Vagina (tissue), 2 donors: ENCODE data around the gene PDZD7. TPM values are rescaled to one million over a fixed set of nuclear protein-coding genes. Genes with fewer than 3 reads are reported as not detected.

Source experiments
- DNase-seq, 2 donors: peaks; one replicate each; pipeline ENCODE4 v3.0.0-alpha.2; 2017; ENCODE audit errors: extremely low spot score in 2 of 2
- H3K27ac ChIP-seq: fragments of 200-600 bp; sonication (generic); one replicate; pipeline ENCODE4 v1.5.1; 2019
- H3K27me3 ChIP-seq: fragments of 200-600 bp; sonication (generic); one replicate; pipeline ENCODE4 v1.5.1; 2019
- H3K36me3 ChIP-seq, 2 donors: fragments of 200-600 bp; sonication (generic); one replicate each; pipeline ENCODE4 v1.5.1; 2017 to 2019
- H3K4me1 ChIP-seq: fragments of 200-600 bp; sonication (generic); one replicate; pipeline ENCODE4 v1.5.1; 2019
- H3K4me3 ChIP-seq, 2 donors: fragments of 200-600 bp; sonication (generic); 1 replicate in 1 of 2; 2 replicates in 1 of 2; pipeline ENCODE4 v1.5.1; 2016 to 2019
- H3K9me3 ChIP-seq: fragments of 200-600 bp; sonication (generic); one replicate; pipeline ENCODE4 v1.5.1; 2019
- CTCF ChIP-seq, 3 experiments: fragments of 450-650 bp in 2 of 3; fragments of 200-600 bp in 1 of 3; sonication (generic) in 1 of 3; IDR thresholded peaks; one replicate each; pipeline ENCODE4 v1.5.1; 2017 to 2019; ENCODE audit warnings: antibody characterized with exemption in 3 of 3, mild to moderate bottlenecking in 2 of 3, moderate library complexity in 2 of 3
- POLR2A ChIP-seq, 2 donors: fragments of 450-650 bp; IDR thresholded peaks; one replicate each; pipeline ENCODE4 v1.6.1; 2017; ENCODE audit warnings: antibody characterized with exemption in 2 of 2, mild to moderate bottlenecking in 2 of 2, moderate library complexity in 2 of 2
- POLR2AphosphoS5 ChIP-seq, 2 donors: sonication (generic); formaldehyde crosslinking; IDR thresholded peaks; one replicate each; pipeline ENCODE4 v1.9.0; 2017; ENCODE audit warnings: antibody characterized with exemption in 2 of 2, mild to moderate bottlenecking in 2 of 2, low read depth in 1 of 2; ENCODE audit not compliant: insufficient read depth in 1 of 2
- intact Hi-C: fragments of 100-400 bp; cut with DNase I; formaldehyde crosslinking; loops from one replicate; pipeline ENCODE4 v1.15.1; 2023
- total RNA-seq: library from RNA; depleted of rRNA; stranded (reverse); fragments of >200 nt; gene quantifications from one replicate; pipeline ENCODE4 v1.2.3, GENCODE V29; 2016

PDZD7 gene
- total RNA-seq, 1 donor from 2014 or later = 1.5 TPM

GRCh38 chr10:101002456-101002855 lies 28.5 kb downstream of the PDZD7 start:
- DNase-seq = no peak
- peaks cover 2 to 36% of the 10 kb centered on the region in 2 donors for H3K36me3 ChIP-seq
- peak overlapping the region; percentile 100 for H3K27ac ChIP-seq
- no peaks in the 10 kb centered on the region for H3K9me3 ChIP-seq
- TF ChIP-seq CTCF (IDR thresholded peaks at IDR 0.05) (no peak), POLR2AphosphoS5 (IDR thresholded peaks at IDR 0.05; ENCODE audit: insufficient read depth in 1 of 2, low read depth in 1 of 2) (no peak), POLR2A (IDR thresholded peaks at IDR 0.05) (no peak)
- intact Hi-C loops = no loop called here
- no peaks in the 10 kb centered on the region for H3K27me3 ChIP-seq
- no peak overlapping the region for H3K4me3 ChIP-seq
- H3K4me1 ChIP-seq = peaks cover 39% of the 10 kb centered on the region

GRCh38 chr10:101001659-101002035 lies 29.3 kb downstream of the PDZD7 start:
- peaks cover 36% of the 10 kb centered on the region for H3K4me1 ChIP-seq
- no peaks in the 10 kb centered on the region for H3K27me3 ChIP-seq
- TF ChIP-seq POLR2AphosphoS5 (IDR thresholded peaks at IDR 0.05; ENCODE audit: insufficient read depth in 1 of 2, low read depth in 1 of 2) (no peak), CTCF (IDR thresholded peaks at IDR 0.05) (peak in 1 of 3 experiments; percentile 11)
- intact Hi-C loops = no loop called here
- no peak for DNase-seq
- peaks cover 2 to 28% of the 10 kb centered on the region in 2 donors for H3K36me3 ChIP-seq
- H3K27ac ChIP-seq = peak overlapping the region; percentile 100
- no peaks in the 10 kb centered on the region for H3K9me3 ChIP-seq
- peak overlapping the region; percentile 79 to 92 for H3K4me3 ChIP-seq

GRCh38 chr10:101000915-101001658 lies 29.8 kb downstream of the PDZD7 start:
- intact Hi-C loops = no loop called here
- Histone ChIP-seq H3K9me3 (no peaks in the 10 kb centered on the region), H3K4me3 (peak overlapping the region; percentile 79 to 92), H3K4me1 (peaks cover 41% of the 10 kb centered on the region), H3K36me3 (peaks cover 2 to 22% of the 10 kb centered on the region in 2 donors), H3K27ac (peak overlapping the region; percentile 100), H3K27me3 (no peaks in the 10 kb centered on the region)
- DNase-seq = peak in 1 of 2 donors; percentile 98
- TF ChIP-seq POLR2AphosphoS5 (IDR thresholded peaks at IDR 0.05; ENCODE audit: insufficient read depth in 1 of 2, low read depth in 1 of 2) = peak; percentile 94 to 98
- no peak for TF ChIP-seq CTCF (IDR thresholded peaks at IDR 0.05)
- TF ChIP-seq POLR2A (IDR thresholded peaks at IDR 0.05) = peak in 1 of 2 donors; percentile 85

- H3K4me3 ChIP-seq = peak overlapping the region; percentile 79 to 92
- peaks cover 41% of the 10 kb centered on the region for H3K4me1 ChIP-seq
- intact Hi-C loops = no loop called here
Observed at GRCh38 chr10:101000127-101000914, 30.6 kb downstream of the PDZD7 start.

GRCh38 chr10:100999742-101000126 lies 31.2 kb downstream of the PDZD7 start, which contains the start of gene LZTS2:
Gene LZTS2 (plus strand): TSS chr10:100999808. CDS start chr10:101002539, 2,731 bp downstream.
- H3K27ac ChIP-seq = peak within 1 kb of the TSS; percentile 100
- TF ChIP-seq POLR2A (IDR thresholded peaks at IDR 0.05) (no peak), POLR2AphosphoS5 (IDR thresholded peaks at IDR 0.05; ENCODE audit: insufficient read depth in 1 of 2, low read depth in 1 of 2) (no peak), CTCF (IDR thresholded peaks at IDR 0.05) (no peak)
- H3K4me3 ChIP-seq = peak within 1 kb of the TSS; percentile 79 to 92
- H3K4me1 ChIP-seq = peaks cover 41% of the 10 kb centered on the region
- H3K9me3 ChIP-seq = no peaks in the 10 kb centered on the region
- DNase-seq = no peak
- intact Hi-C loops = loop anchor here (5.0 kb wide), 1 partner anchor 87 kb away; the partner anchor contains the start of gene SLF2
- H3K27me3 ChIP-seq = no peaks in the 10 kb centered on the region
- peaks cover 0 to 12% of the 10 kb centered on the region in 2 donors for H3K36me3 ChIP-seq

More at GRCh38 chr10:101000127-101000914, 30.6 kb downstream of the PDZD7 start:
- no peak for DNase-seq
- Histone ChIP-seq H3K9me3 (no peaks in the 10 kb centered on the region), H3K27me3 (no peaks in the 10 kb centered on the region), H3K36me3 (peaks cover 0 to 15% of the 10 kb centered on the region in 2 donors), H3K27ac (peak overlapping the region; percentile 100)
- TF ChIP-seq POLR2A (IDR thresholded peaks at IDR 0.05) (no peak), POLR2AphosphoS5 (IDR thresholded peaks at IDR 0.05; ENCODE audit: insufficient read depth in 1 of 2, low read depth in 1 of 2) (peak in 1 of 2 donors; percentile 25)
